ENCODE measurements around the gene SPATA31E1.

- TF ChIP-seq CTCF (conservative IDR thresholded peaks at IDR 0.05 in 1 of 2, IDR thresholded peaks at IDR 0.05 in 1 of 2; ENCODE audit: low read depth in 1 of 2, low read length in 2 of 2) (no peak), EZH2 (IDR thresholded peaks at IDR 0.05; ENCODE audit: low read length, missing control alignments) (no peak)
Measured at GRCh38 chr9:87855061-87855460, 27.6 kb upstream of the SPATA31E1 start.

Data from fibroblast of lung (primary cell).